Measurements from ENCODE around the gene GPR37L1.
"Not testable (repeated sequence)": the region's sequence is repeated elsewhere in the genome, so short reads cannot be mapped to it uniquely, and the experiment has no call there.

The GPR37L1 gene

DNA sequence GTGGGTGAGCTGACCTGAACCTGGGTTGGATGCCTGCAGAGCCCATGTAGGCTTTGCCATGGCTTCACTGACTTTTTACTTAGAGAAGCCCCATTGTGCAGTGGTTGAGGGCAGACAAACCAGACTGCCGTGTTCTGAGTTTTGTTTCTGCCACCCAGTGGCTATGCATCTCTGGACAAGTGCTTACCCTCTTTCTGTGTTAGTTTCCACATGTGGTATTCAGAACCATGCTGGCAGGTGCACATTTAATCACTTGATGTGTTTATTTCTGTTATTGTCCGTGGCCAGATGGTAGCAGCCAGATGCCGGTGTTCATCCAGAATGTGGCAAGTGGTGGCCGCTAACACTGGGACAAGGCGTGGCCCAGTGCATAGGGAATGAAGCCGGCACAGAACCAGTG is 48.0 kb downstream of the GPR37L1 start:
- no peak for DNase-seq (ENCODE audit: low spot score)

DNA sequence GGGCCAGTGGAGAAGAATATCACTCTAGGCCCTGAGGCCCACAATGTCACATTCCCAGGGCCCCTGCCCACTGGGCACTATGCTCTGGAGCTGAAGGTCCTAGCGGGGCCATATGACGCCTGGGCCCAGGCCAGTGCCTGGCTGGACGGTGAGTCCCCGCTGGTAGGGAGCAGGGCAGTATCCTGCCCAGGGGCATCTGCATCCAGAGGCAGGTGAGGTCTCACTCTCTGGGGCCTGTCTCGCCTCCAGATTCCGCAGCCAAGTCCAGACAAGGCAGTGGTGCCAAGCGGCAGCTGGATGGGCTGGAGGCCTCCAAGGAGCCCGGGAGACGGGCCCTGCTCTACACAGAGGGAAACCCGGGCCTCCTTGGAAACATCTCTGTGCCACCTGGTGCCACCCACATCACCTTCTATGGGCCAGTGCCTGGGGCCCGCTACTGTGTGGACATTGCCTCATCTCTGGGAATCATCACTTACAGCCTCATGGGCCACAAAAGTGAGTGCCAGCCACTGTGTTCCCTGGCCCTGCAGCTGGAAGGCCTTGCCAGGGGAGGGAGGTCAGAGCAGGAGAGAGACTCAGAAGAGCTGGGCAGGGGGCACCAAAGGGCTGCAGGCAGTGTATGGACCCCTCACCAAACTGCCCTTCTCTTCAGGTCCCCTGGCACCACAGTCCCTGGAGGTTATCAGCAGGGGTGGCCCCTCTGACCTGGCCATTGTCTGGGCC is 48.7 kb downstream of the GPR37L1 start:
- no peak for DNase-seq (ENCODE audit: low spot score)

DNA sequence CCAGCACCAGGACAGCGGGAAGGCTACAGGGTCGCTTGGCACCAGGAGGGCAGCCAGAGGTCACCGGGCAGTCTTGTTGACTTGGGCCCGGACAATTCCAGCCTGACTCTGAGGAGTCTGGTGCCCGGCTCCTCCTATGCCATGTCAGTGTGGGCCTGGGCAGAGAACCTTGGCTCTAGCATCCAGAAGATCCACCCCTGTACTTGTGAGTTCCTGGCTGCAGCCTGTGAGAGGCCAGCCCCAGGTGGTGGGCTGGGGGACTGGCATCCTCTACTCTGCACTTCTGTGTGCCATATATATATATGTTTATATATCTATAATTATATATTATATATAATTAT is 49.3 kb downstream of the GPR37L1 start:
- DNase-seq (ENCODE audit: low spot score): no peak

DNA sequence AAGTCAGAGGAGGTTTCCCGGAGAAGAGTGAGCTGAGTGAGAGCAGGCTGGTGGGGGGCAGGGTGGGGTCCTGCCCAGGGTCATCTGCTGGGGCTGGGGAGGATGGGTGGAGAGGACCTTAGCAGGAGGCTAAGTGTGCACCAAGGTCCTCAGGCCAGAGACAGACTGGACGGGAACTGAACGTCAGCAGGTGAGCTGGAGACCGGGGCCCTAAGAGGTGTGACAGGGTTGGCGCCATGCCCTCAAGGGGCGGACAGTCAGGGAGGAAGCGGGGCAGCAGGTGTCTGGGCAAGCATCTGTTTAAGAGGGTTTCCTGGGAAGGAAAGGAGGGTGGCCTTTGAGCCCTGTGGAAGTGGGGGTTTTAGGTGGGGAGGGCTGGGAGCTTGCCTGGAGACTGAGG is 51.3 kb downstream of the GPR37L1 start:
- no peak for DNase-seq (ENCODE audit: low spot score)

DNA sequence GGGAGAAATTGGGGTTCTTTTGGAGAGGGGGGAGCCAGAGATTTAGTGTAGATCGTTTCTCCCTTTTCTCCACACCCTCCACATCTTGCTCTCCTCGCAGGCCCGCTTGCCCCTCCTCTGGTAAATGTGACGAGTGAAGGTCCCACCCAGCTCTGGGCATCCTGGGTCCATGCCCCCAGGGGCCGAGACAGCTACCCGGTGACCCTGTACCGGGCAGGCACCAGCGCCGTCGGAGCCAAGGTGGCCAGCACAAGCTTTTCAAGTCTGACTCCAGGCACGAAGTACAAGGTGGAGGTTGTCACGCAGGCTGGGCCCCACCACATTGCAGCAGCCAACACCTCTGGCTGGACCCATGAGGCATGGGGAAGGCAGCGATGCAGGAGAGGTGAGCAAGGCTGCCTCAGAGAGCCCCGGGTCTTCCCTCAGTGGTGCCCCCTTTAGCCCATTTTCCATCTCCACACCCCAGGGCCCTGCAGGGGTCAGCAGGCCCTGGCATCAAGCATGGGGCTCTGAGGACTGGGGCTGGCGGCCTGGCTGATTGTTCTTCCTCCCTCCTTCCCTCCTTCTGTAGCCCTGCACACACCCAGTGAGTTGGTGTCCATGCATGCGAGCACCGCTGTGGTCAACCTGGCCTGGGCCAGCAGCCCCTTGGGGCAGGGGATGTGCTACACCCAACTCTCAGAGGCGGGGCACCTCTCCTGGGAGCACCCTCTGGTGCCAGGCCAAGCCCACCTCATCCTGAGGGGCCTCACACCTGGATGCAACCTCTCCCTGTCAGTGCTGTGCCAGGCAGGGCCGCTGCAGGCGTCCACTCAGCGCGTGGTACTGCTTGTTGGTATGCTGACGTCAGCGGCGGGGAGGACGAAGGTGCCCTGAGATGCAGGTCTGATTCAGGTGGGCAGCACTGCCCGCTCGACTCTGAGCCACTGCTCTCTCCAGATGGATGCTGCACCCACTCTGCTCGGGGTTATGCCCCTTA is 54.5 kb downstream of the GPR37L1 start:
- DNase-seq (ENCODE audit: low spot score): no peak

DNA sequence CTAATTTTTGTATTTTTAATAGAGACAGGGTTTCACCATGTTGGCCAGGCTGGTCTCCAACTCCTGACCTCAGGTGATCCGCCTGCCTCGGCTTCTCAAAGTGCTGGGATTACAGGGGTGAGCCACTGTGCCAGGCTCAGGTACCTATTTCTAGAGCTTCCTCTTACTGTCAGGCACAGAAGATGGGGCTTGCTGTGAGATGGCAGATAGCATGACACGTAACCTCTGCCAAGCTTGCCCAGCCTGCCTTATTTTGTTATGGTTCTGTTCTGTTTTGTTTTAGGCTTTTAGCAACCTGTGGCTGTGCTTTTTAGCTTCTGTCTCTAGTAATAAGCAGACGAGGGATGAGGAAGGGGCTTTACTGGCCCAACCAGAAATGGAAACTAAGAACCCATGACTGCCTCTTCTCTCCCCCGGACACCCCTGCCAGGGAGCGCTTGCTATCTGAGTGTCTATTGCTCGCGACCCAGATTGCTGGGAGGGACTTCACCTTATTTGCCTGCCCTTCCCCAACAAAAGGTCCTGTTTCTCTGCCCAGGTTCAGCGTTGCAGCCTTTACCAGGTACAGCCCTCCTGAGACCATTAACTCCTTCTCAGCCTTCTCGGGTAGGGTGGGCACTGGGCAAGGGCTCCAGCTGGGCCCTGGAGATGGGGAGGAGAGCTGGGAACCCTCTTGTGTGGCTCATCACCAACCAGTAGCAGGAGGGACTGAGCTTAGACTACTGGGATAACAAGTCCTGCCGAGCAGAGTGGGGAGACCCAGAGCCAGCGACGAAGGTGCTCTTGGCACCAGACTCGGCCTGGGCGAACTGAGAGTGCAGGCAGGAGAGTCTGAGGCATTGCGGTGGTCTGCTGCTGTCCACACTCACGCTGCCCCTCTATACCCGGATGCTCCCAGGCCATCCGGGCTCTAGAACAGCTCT is 57.4 kb downstream of the GPR37L1 start:
- DNase-seq (ENCODE audit: low spot score): no peak

DNA sequence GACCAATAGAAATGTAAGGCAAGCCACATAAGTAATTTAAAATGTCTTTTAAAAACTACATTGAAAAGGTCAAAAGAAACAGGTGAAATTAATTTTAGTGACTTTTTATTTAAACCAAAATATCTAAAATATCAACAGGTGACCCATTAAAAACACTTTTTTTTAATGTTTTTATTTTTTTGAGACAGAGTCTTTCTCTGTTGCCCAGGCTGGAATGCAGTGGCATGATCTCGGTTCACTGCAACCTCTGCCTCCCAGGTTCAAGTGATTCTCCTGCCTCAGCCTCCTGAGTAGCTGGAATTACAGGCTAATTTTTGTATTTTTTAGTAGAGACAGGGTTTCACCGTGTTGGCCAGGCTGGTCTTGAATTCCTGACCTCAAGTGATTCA is 58.0 kb downstream of the GPR37L1 start:
- DNase-seq (ENCODE audit: low spot score): not testable (repeated sequence)

DNA sequence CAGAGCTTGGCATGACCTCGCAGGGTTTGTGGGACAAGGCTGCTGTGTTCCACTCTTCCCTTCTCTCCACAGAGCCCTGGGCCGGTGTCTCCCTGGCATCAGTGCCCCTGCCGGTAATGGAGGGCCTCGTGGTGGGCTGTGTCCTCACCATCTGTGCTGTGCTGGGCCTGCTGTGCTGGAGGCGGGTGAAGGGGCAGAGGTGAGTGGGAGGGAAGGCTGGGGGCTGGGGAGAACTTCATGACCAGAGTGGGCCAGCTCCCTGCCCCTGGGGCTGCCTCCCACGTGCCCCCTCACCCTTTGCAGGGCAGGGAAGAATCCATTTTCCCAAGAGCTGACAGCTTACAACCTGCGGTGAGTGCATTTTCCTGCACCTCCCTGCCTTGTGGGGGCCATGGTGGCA is 58.9 kb downstream of the GPR37L1 start:
- DNase-seq (ENCODE audit: low spot score): no peak

DNA sequence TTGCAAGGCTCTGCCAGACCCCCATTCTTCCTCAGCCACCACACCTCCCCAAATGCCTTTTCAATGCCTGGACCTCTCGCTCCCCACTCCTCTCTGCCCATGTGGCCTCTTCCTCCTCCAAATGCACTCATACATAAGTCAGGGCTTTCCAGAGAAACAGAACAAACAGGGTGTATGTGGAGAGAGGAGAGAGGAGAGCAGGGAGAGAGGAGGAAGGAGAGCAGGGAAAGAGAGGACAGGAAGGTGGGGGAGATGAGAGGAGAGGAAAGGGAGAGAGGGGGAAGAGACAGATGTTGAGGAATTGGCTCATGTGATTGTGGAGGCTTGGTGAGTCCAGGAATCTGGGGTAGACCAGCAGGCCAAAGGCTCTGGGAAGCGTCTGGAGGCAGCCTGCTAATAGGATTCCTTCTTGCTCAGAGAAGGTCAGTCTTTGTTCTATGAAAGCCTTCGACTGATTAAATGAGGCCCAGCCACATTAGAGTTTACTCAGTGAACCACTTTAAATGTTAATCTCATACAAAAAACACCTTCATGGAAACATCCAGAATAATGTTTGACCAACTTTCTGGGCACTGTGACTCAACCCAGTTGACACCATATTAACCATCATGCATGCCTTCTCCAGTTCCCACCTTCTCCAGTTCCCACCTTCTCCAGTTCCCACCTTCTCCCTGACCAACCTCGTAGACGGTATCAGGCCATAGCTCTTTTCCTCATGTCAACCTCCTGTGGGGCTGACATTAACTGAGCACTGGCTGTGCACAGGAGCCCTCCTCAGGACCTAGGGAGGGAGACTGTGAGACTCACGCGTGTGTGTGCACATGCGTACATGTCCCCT is 59.5 kb downstream of the GPR37L1 start:
- DNase-seq (ENCODE audit: low spot score): no peak
